DND-41 (cell line): ENCODE measurements around the gene HELZ2.
A peak's percentile ranks its signal among the peaks of the same experiment; 100 is the strongest.

ENCODE experiments used
- ATAC-seq: fragments of 200-7000 bp; cut with Tn5 transposase; 3 replicates; pipeline ENCODE4 v1.9.1; 2021; ENCODE audit warnings: low read depth; ENCODE audit not compliant: insufficient read depth
- DNase-seq: peaks from one replicate; pipeline ENCODE4 v3.0.0-alpha.2; 2020
- H2AFZ ChIP-seq: 2 replicates; pipeline ENCODE4 v1.6.0; 2012; ENCODE audit warnings: low read depth, low read length
- H3K27ac ChIP-seq: 2 replicates; pipeline ENCODE4 v1.5.1; 2012; ENCODE audit warnings: low read length, inconsistent platforms
- H3K27me3 ChIP-seq: fragments of 200-600 bp; sonication (generic); 2 replicates; pipeline ENCODE4 v1.6.0; 2012; ENCODE audit warnings: low read length, mild to moderate bottlenecking, inconsistent platforms; ENCODE audit not compliant: insufficient read depth, poor library complexity
- H3K36me3 ChIP-seq: 2 replicates; pipeline ENCODE4 v1.5.1; 2012; ENCODE audit warnings: low read length, inconsistent platforms; ENCODE audit not compliant: insufficient read depth
- H3K4me1 ChIP-seq: 2 replicates; pipeline ENCODE4 v1.5.1; 2012; ENCODE audit warnings: mild to moderate bottlenecking, low read length; ENCODE audit not compliant: insufficient read depth
- H3K4me2 ChIP-seq: 2 replicates; pipeline ENCODE4 v1.6.0; 2012; ENCODE audit warnings: mild to moderate bottlenecking, moderate library complexity, low read length, inconsistent platforms; ENCODE audit not compliant: insufficient read depth
- H3K4me3 ChIP-seq, 2 experiments: fragments of 200-600 bp in 1 of 2; shearing (Covaris generic) in 1 of 2; 2 replicates each; pipeline ENCODE4 v1.5.1; 2012 to 2016; ENCODE audit warnings: inconsistent platforms in 2 of 2, low read length in 2 of 2, mild to moderate bottlenecking in 2 of 2, low read depth in 1 of 2, moderate library complexity in 1 of 2
- H3K79me2 ChIP-seq: 2 replicates; pipeline ENCODE4 v1.6.0; 2012; ENCODE audit warnings: low read length, inconsistent platforms; ENCODE audit not compliant: insufficient read depth
- H3K9ac ChIP-seq: 2 replicates; pipeline ENCODE4 v1.6.0; 2012; ENCODE audit warnings: low read depth, mild to moderate bottlenecking, inconsistent platforms, low read length, moderate library complexity
- H3K9me3 ChIP-seq: 2 replicates; pipeline ENCODE4 v1.5.1; 2012; ENCODE audit warnings: low read length, moderate library complexity, mild to moderate bottlenecking, inconsistent platforms; ENCODE audit not compliant: insufficient read depth, severe bottlenecking
- H4K20me1 ChIP-seq: 2 replicates; pipeline ENCODE4 v1.6.0; 2012; ENCODE audit warnings: low read length; ENCODE audit not compliant: insufficient read depth
- EZH2 ChIP-seq: IDR thresholded peaks from 3 replicates; pipeline ENCODE4 v1.6.1; 2012; ENCODE audit warnings: borderline replicate concordance, low read depth, mild to moderate bottlenecking, moderate library complexity, low read length, inconsistent platforms; ENCODE audit not compliant: severe bottlenecking
- TF ChIP-seq, protein P1 (sequence below): IDR thresholded peaks from 2 replicates; pipeline ENCODE4 v1.5.1; 2012; ENCODE audit warnings: borderline replicate concordance, low read length, moderate library complexity, mild to moderate bottlenecking; ENCODE audit not compliant: poor library complexity, severe bottlenecking; ENCODE audit errors: extremely low read depth

HELZ2 gene

DNA sequence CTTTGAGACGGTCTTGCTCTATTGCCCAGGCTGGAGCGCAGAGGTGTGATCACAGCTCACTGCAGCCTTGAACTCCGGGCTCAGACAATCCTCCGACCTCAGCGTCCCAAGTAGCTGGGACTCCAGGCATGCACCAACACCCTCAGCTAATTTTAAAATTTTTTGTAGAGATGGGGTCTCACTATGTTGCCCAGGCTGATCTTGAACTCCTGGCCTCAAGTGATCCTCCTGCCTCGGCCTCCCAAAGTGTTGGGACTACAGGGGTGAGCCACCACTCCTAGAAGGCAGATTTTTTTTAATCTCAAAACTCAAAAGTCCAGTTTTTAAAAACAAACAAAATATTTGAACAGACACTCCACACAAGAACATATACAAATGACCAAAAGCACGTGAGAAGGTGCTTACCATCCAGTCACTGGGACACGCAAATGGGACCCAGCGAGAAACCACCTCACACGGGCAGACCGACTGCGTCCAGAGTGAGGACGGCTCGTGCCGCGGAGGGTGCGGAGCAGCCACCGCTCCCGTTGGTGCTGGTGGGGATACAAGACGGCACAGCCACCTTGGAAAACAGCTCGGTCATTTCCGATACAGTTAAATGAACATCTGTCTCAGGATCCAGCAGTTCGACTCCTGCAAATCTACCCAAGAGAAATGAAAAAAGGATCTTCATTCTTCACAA, 8.5 kb upstream of the HELZ2 start:
- Histone ChIP-seq H3K9ac (no peak overlapping the region), H3K4me3 (no peak overlapping the region), H3K9me3 (no peaks in the 10 kb centered on the region), H3K4me2 (no peak overlapping the region), H2AFZ (no peak overlapping the region), H3K36me3 (no peaks in the 10 kb centered on the region), H3K27ac (no peak overlapping the region), H4K20me1 (peaks cover 4% of the 10 kb centered on the region; the same call in 1 of the 2 replicates), H3K27me3 (no peaks in the 10 kb centered on the region), H3K4me1 (no peaks in the 10 kb centered on the region), H3K79me2 (no peaks in the 10 kb centered on the region)
- no peak for ATAC-seq
- TF ChIP-seq, protein P1, sequence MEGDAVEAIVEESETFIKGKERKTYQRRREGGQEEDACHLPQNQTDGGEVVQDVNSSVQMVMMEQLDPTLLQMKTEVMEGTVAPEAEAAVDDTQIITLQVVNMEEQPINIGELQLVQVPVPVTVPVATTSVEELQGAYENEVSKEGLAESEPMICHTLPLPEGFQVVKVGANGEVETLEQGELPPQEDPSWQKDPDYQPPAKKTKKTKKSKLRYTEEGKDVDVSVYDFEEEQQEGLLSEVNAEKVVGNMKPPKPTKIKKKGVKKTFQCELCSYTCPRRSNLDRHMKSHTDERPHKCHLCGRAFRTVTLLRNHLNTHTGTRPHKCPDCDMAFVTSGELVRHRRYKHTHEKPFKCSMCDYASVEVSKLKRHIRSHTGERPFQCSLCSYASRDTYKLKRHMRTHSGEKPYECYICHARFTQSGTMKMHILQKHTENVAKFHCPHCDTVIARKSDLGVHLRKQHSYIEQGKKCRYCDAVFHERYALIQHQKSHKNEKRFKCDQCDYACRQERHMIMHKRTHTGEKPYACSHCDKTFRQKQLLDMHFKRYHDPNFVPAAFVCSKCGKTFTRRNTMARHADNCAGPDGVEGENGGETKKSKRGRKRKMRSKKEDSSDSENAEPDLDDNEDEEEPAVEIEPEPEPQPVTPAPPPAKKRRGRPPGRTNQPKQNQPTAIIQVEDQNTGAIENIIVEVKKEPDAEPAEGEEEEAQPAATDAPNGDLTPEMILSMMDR, result no peak
- no peak for TF ChIP-seq EZH2
- DNase-seq, result no peak

DNA sequence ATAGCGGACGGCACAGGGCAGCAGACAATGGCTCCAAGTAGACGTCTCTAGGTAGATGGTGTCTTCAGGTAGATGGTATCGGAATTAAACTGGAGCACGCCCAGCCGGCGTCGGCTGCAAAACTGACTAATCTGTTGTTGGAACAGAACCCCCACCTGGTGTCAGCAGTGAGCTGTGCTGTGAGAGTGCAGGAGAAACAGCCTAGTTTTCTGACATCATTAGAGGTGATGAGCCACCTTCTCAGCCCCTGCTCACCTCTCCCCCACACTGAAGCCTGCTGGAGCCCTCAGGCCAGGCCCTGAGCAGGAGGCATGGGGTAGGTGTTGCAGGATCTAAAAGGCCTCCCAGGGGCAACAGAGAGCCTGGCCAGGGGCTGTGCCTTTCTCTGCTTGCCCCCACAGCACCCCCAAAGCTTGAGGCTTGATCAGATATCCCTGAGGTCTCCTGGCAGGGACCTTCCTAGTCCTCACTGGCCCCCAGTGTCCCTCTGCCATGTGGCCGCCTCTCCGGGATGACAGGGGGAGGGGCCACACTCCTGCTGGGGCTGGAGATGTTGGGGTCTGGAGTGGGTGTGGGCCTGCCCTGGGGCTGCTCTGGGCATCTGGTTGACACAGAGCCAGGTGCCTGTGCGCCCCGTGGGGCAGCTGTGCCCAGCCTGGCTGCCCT, 6.9 kb upstream of the HELZ2 start:
- H2AFZ ChIP-seq, result no peak overlapping the region

DNA sequence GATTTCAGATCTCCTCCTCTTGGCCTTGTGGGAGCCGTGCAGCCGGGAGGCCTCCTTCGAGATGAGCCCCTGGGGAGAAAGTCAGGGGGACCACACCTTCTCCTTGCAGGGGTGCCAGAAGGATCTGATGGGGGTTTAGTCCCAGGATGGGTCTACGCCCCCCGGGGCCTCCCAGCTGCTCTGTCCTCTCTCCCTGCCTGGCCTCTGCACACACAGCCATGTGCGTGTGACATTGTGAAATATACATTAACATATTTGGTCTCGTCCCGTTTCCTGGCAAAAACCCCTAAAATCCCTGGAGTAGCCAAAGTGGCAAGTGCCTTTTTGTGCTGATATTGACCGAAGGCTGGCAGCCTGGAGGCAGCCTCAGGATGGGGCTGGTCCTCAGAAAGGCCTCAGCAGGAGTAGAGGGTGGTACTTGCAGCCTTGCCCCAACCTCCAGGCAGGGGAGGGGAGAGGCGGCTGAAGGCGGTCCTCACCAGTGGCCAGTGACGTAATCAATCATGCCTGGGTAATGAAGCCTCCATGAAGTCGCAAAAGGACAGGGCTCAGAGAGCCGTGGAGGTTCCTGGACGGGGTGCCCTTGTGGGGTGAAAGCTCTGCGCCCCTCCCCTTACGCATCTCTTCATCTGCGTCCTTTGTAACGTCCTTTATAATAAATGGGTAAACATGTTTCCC, 5.1 kb upstream of the HELZ2 start:
- Histone ChIP-seq H3K9me3 (no peaks in the 10 kb centered on the region), H4K20me1 (peaks cover 4% of the 10 kb centered on the region; the same call in 1 of the 2 replicates), H3K4me3 (no peak overlapping the region), H3K36me3 (no peaks in the 10 kb centered on the region), H3K9ac (no peak overlapping the region), H3K79me2 (no peaks in the 10 kb centered on the region), H3K4me1 (peaks cover 6% of the 10 kb centered on the region), H3K4me2 (no peak overlapping the region), H3K27ac (no peak overlapping the region), H3K27me3 (no peaks in the 10 kb centered on the region), H2AFZ (no peak overlapping the region)
- ATAC-seq (no peak), DNase-seq (no peak)
- no peak for TF ChIP-seq EZH2
- TF ChIP-seq, protein P1, result no peak

More for the DNA sequence above, 6.9 kb upstream of the HELZ2 start:
- H4K20me1 ChIP-seq, result peaks cover 4% of the 10 kb centered on the region; the same call in 1 of the 2 replicates
- H3K4me1 ChIP-seq, result no peaks in the 10 kb centered on the region
- no peak overlapping the region for H3K27ac ChIP-seq
- no peaks in the 10 kb centered on the region for H3K9me3 ChIP-seq
- no peaks in the 10 kb centered on the region for H3K79me2 ChIP-seq
- no peak overlapping the region for H3K4me2 ChIP-seq
- TF ChIP-seq EZH2, result no peak
- TF ChIP-seq, protein P1, result peak; percentile 55
- DNase-seq, result peak; percentile 33
- no peak overlapping the region for H3K9ac ChIP-seq
- H3K36me3 ChIP-seq, result no peaks in the 10 kb centered on the region
- ATAC-seq, result peak; percentile 54; the same call in 2 of the 3 replicates
- no peaks in the 10 kb centered on the region for H3K27me3 ChIP-seq
- no peak overlapping the region for H3K4me3 ChIP-seq
